Measurements from ENCODE around the gene KCNQ5.

Gene KCNQ5

DNA sequence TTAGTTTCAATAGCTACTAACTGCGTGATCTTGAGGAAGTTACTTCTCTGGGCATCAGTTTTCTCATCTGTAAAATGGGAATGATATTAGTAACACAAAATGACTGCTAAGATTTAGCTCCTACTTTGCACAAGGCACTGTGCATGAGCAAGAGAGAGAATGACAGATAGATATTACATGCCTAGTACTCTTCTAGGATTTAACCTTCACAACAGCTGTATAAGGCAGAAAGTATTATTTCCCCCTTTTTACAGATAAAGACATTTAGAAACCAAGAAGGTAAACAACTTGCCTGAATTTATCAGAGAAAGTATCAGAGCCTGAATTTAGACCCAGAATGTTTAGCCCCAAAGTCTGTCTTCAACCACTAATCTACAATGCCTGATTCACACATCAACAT is 321.8 kb downstream of the KCNQ5 start:
- no peaks in the 10 kb centered on the region for H3K4me1 ChIP-seq (ENCODE audit: control insufficient read depth in 1 of 2, insufficient read depth in 2 of 2, low read length in 2 of 2)
- H4K91ac ChIP-seq (ENCODE audit: low read depth, low read length), result no peak overlapping the region
- H3K36me3 ChIP-seq (ENCODE audit: control insufficient read depth in 1 of 2, insufficient read depth in 2 of 2, low read length in 2 of 2), result no peaks in the 10 kb centered on the region
- H2AFZ ChIP-seq (ENCODE audit: insufficient read depth, low read length, poor library complexity), result no peak overlapping the region
- H3K27me3 ChIP-seq (ENCODE audit: insufficient read depth, low read length), result no peaks in the 10 kb centered on the region
- no peak overlapping the region for H3K4me2 ChIP-seq (ENCODE audit: low read length)
- DNase-seq, result no peak
- no peak overlapping the region for H2AK5ac ChIP-seq (ENCODE audit: low read length)
- H4K8ac ChIP-seq (ENCODE audit: low read depth, low read length), result no peak overlapping the region
- WGBS (ENCODE audit: extremely low coverage, insufficient coverage, insufficient read length), result no CpG with 5 or more reads among the region's 1 CpG
- no peak overlapping the region for H3K18ac ChIP-seq (ENCODE audit: low read length)
- H3K9ac ChIP-seq (ENCODE audit: low read length), result no peak overlapping the region
- H3K27ac ChIP-seq (ENCODE audit: low read depth, low read length), result no peak overlapping the region
- no peak overlapping the region for H3K23ac ChIP-seq (ENCODE audit: low read length)
- H3K79me1 ChIP-seq (ENCODE audit: low read length), result no peaks in the 10 kb centered on the region
- H3K4me3 ChIP-seq (ENCODE audit: low read depth, low read length), result no peak overlapping the region
- H2BK120ac ChIP-seq (ENCODE audit: insufficient read depth, low read length, poor library complexity), result no peak overlapping the region
- H2BK5ac ChIP-seq (ENCODE audit: low read depth, low read length, poor library complexity), result no peak overlapping the region
- H3K9me3 ChIP-seq (ENCODE audit: insufficient read depth, low read depth, low read length), result no peaks in the 10 kb centered on the region
- H3K14ac ChIP-seq (ENCODE audit: low read length), result no peak overlapping the region
- no peak overlapping the region for H3K4ac ChIP-seq (ENCODE audit: low read depth, low read length)
- no peak overlapping the region for H2BK12ac ChIP-seq (ENCODE audit: low read length)
- no peak overlapping the region for H4K12ac ChIP-seq (ENCODE audit: low read depth, low read length)
- H3K79me2 ChIP-seq (ENCODE audit: control insufficient read depth, insufficient read depth, low read length, poor library complexity), result no peaks in the 10 kb centered on the region

DNA sequence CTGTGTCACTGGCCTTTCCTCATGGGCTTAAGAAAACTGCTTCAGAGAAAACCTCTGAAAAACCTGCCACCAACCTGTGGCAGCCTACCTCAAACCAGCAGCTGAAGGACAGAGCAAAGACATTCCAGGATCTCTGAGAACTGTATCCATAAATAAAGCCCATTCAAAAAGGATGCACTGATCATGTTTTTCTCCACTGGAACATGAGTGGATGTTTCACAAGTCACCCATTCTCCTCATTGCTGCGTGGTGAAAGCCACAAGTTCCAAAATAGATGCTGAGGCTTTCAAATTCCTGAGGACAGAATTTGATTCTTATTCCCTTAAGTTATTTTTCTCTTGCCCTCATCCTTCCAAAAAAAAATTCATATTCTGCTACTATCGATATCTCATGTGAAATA is 322.8 kb downstream of the KCNQ5 start:
- no peak overlapping the region for H4K8ac ChIP-seq (ENCODE audit: low read depth, low read length)

DNA sequence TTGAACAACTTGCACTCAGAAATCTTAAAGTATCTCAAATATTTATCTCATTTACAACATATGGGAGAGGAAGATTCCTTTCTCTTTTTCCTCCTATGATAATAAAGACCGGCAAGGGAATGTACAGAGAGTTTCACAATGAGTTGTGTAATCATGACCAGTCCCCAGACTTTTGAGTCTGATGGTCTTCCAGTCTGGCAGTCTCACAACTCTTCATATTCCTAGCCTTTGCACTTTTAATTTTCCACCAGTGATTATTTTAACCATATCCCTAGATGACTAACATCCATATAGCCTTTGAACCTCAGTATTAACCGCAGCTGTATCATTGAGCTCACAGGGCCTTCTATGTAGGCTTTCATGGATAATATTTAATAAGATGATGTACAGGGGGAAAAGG is 324.9 kb downstream of the KCNQ5 start:
- no peak overlapping the region for H3K4me2 ChIP-seq (ENCODE audit: low read length)
- no peaks in the 10 kb centered on the region for H3K79me2 ChIP-seq (ENCODE audit: control insufficient read depth, insufficient read depth, low read length, poor library complexity)
- peak; percentile 27 to 68 for DNase-seq

More for the DNA sequence above, 322.8 kb downstream of the KCNQ5 start:
- DNase-seq, result no peak
- Histone ChIP-seq H3K4me2 (ENCODE audit: low read length) (no peak overlapping the region), H3K27me3 (ENCODE audit: insufficient read depth, low read length) (no peaks in the 10 kb centered on the region), H3K4ac (ENCODE audit: low read depth, low read length) (no peak overlapping the region), H3K23ac (ENCODE audit: low read length) (no peak overlapping the region), H3K36me3 (ENCODE audit: control insufficient read depth in 1 of 2, insufficient read depth in 2 of 2, low read length in 2 of 2) (no peaks in the 10 kb centered on the region), H3K27ac (ENCODE audit: low read depth, low read length) (no peak overlapping the region), H2BK12ac (ENCODE audit: low read length) (no peak overlapping the region), H4K12ac (ENCODE audit: low read depth, low read length) (no peak overlapping the region), H2AFZ (ENCODE audit: insufficient read depth, low read length, poor library complexity) (no peak overlapping the region), H2BK5ac (ENCODE audit: low read depth, low read length, poor library complexity) (no peak overlapping the region), H3K9me3 (ENCODE audit: insufficient read depth, low read depth, low read length) (no peaks in the 10 kb centered on the region), H3K4me3 (ENCODE audit: low read depth, low read length) (no peak overlapping the region), H2AK5ac (ENCODE audit: low read length) (no peak overlapping the region), H3K14ac (ENCODE audit: low read length) (no peak overlapping the region), H2BK120ac (ENCODE audit: insufficient read depth, low read length, poor library complexity) (no peak overlapping the region), H3K79me1 (ENCODE audit: low read length) (no peaks in the 10 kb centered on the region), H3K79me2 (ENCODE audit: control insufficient read depth, insufficient read depth, low read length, poor library complexity) (no peaks in the 10 kb centered on the region), H3K18ac (ENCODE audit: low read length) (no peak overlapping the region), H3K4me1 (ENCODE audit: control insufficient read depth in 1 of 2, insufficient read depth in 2 of 2, low read length in 2 of 2) (no peaks in the 10 kb centered on the region), H4K91ac (ENCODE audit: low read depth, low read length) (no peak overlapping the region), H3K9ac (ENCODE audit: low read length) (no peak overlapping the region)
- WGBS (ENCODE audit: extremely low coverage, insufficient coverage, insufficient read length), result no CpG with 5 or more reads among the region's 2 CpGs

DNA sequence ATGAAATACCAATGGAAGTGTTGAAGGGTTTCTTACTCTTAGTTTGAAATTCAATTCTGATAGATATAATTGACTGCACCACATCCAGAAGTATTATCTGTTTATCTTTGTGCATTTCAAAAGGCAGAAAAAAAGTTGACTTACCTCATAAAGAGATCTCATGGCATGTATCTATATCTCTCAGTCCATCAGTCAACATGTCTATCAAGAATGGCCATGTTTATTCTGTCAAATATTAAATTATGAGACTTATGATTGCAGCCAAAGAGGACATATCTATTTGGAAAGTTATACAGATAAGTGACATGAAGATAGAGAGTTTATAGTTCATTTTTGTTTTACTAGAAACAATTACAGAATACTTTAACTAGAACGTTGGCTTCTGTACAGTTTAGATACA is 325.7 kb downstream of the KCNQ5 start:
- no peak overlapping the region for H2AFZ ChIP-seq (ENCODE audit: insufficient read depth, low read length, poor library complexity)
- no peak overlapping the region for H2AK5ac ChIP-seq (ENCODE audit: low read length)
- H4K12ac ChIP-seq (ENCODE audit: low read depth, low read length), result no peak overlapping the region
- H3K9me3 ChIP-seq (ENCODE audit: insufficient read depth, low read depth, low read length), result no peaks in the 10 kb centered on the region
- H3K36me3 ChIP-seq (ENCODE audit: control insufficient read depth in 1 of 2, insufficient read depth in 2 of 2, low read length in 2 of 2), result no peaks in the 10 kb centered on the region
- no peak overlapping the region for H3K27ac ChIP-seq (ENCODE audit: low read depth, low read length)
- no peak overlapping the region for H3K14ac ChIP-seq (ENCODE audit: low read length)
- H3K23ac ChIP-seq (ENCODE audit: low read length), result no peak overlapping the region
- WGBS (ENCODE audit: extremely low coverage, insufficient coverage, insufficient read length), result no CpG with 5 or more reads among the region's 1 CpG
- H4K8ac ChIP-seq (ENCODE audit: low read depth, low read length), result no peak overlapping the region
- no peak overlapping the region for H3K18ac ChIP-seq (ENCODE audit: low read length)
- no peak overlapping the region for H3K4me3 ChIP-seq (ENCODE audit: low read depth, low read length)
- no peak overlapping the region for H3K4ac ChIP-seq (ENCODE audit: low read depth, low read length)
- no peak overlapping the region for H2BK120ac ChIP-seq (ENCODE audit: insufficient read depth, low read length, poor library complexity)
- no peak overlapping the region for H3K4me2 ChIP-seq (ENCODE audit: low read length)
- no peak overlapping the region for H3K9ac ChIP-seq (ENCODE audit: low read length)
- no peaks in the 10 kb centered on the region for H3K27me3 ChIP-seq (ENCODE audit: insufficient read depth, low read length)
- peaks cover 0 to 1% of the 10 kb centered on the region in 2 experiments for H3K4me1 ChIP-seq (ENCODE audit: control insufficient read depth in 1 of 2, insufficient read depth in 2 of 2, low read length in 2 of 2)
- H2BK12ac ChIP-seq (ENCODE audit: low read length), result no peak overlapping the region
- no peak overlapping the region for H2BK5ac ChIP-seq (ENCODE audit: low read depth, low read length, poor library complexity)
- H4K91ac ChIP-seq (ENCODE audit: low read depth, low read length), result no peak overlapping the region
- H3K79me2 ChIP-seq (ENCODE audit: control insufficient read depth, insufficient read depth, low read length, poor library complexity), result no peaks in the 10 kb centered on the region
- H3K79me1 ChIP-seq (ENCODE audit: low read length), result no peaks in the 10 kb centered on the region
- DNase-seq, result peak in 1 of 2 donors; percentile 14

More for the DNA sequence above, 324.9 kb downstream of the KCNQ5 start:
- no peak overlapping the region for H4K91ac ChIP-seq (ENCODE audit: low read depth, low read length)
- H3K79me1 ChIP-seq (ENCODE audit: low read length), result no peaks in the 10 kb centered on the region
- H3K27me3 ChIP-seq (ENCODE audit: insufficient read depth, low read length), result no peaks in the 10 kb centered on the region
- H3K14ac ChIP-seq (ENCODE audit: low read length), result no peak overlapping the region
- no peak overlapping the region for H3K9ac ChIP-seq (ENCODE audit: low read length)
- no peak overlapping the region for H3K4me3 ChIP-seq (ENCODE audit: low read depth, low read length)
- no peak overlapping the region for H2AFZ ChIP-seq (ENCODE audit: insufficient read depth, low read length, poor library complexity)
- WGBS (ENCODE audit: extremely low coverage, insufficient coverage, insufficient read length), result no CpG with 5 or more reads among the region's 2 CpGs
- H4K12ac ChIP-seq (ENCODE audit: low read depth, low read length), result no peak overlapping the region
- no peak overlapping the region for H2BK12ac ChIP-seq (ENCODE audit: low read length)
- no peaks in the 10 kb centered on the region for H3K9me3 ChIP-seq (ENCODE audit: insufficient read depth, low read depth, low read length)
- H3K27ac ChIP-seq (ENCODE audit: low read depth, low read length), result no peak overlapping the region
- no peak overlapping the region for H2BK120ac ChIP-seq (ENCODE audit: insufficient read depth, low read length, poor library complexity)
- no peak overlapping the region for H3K4ac ChIP-seq (ENCODE audit: low read depth, low read length)
- peaks cover 0 to 1% of the 10 kb centered on the region in 2 experiments for H3K4me1 ChIP-seq (ENCODE audit: control insufficient read depth in 1 of 2, insufficient read depth in 2 of 2, low read length in 2 of 2)
- no peak overlapping the region for H3K23ac ChIP-seq (ENCODE audit: low read length)
- H3K18ac ChIP-seq (ENCODE audit: low read length), result no peak overlapping the region
- no peak overlapping the region for H2BK5ac ChIP-seq (ENCODE audit: low read depth, low read length, poor library complexity)
- H3K36me3 ChIP-seq (ENCODE audit: control insufficient read depth in 1 of 2, insufficient read depth in 2 of 2, low read length in 2 of 2), result no peaks in the 10 kb centered on the region
- H4K8ac ChIP-seq (ENCODE audit: low read depth, low read length), result no peak overlapping the region
- no peak overlapping the region for H2AK5ac ChIP-seq (ENCODE audit: low read length)
